HG03095 (cell line): ENCODE measurements around the gene AMBP.
"Not testable (repeated sequence)": the region's sequence is repeated elsewhere in the genome, so short reads cannot be mapped to it uniquely, and the experiment has no call there.

ENCODE experiments used
- ATAC-seq: cut with Tn5 transposase; IDR thresholded peaks from one replicate; pipeline ENCODE4 v1.9.1; 2021; ENCODE audit warnings: moderate library complexity; ENCODE audit not compliant: unreplicated experiment

Gene AMBP

GRCh38 chr9:114093031-114093471, 15.0 kb upstream of the AMBP start:
- ATAC-seq = no peak

- ATAC-seq = no peak
These were observed 14.2 kb upstream of the AMBP start for GRCh38 chr9:114092336-114092735.

GRCh38 chr9:114091711-114092110, 13.6 kb upstream of the AMBP start:
- ATAC-seq = no peak

- ATAC-seq = no peak
These were observed 12.7 kb upstream of the AMBP start for GRCh38 chr9:114090798-114091197.

- ATAC-seq = no peak
These were observed 11.2 kb upstream of the AMBP start for GRCh38 chr9:114089206-114089840.

GRCh38 chr9:114088571-114089170, 10.6 kb upstream of the AMBP start:
- no peak for ATAC-seq

- ATAC-seq = no peak
These were observed 9.6 kb upstream of the AMBP start for GRCh38 chr9:114087721-114088120.

- no peak for ATAC-seq
These were observed 8.5 kb upstream of the AMBP start for GRCh38 chr9:114086607-114087006.

- ATAC-seq = no peak
These were observed 7.9 kb upstream of the AMBP start for GRCh38 chr9:114086009-114086408.

- no peak for ATAC-seq
These were observed 7.3 kb upstream of the AMBP start for GRCh38 chr9:114085387-114085789.

GRCh38 chr9:114084282-114085073, 6.4 kb upstream of the AMBP start:
- ATAC-seq = no peak

GRCh38 chr9:114083666-114084065, 5.6 kb upstream of the AMBP start:
- ATAC-seq = no peak

GRCh38 chr9:114082763-114083412, 4.8 kb upstream of the AMBP start:
- ATAC-seq = not testable (repeated sequence)

- ATAC-seq = peak; percentile 77
These were observed 4.1 kb upstream of the AMBP start for GRCh38 chr9:114082017-114082762.

GRCh38 chr9:114081441-114082016, 3.4 kb upstream of the AMBP start:
- ATAC-seq = no peak

- no peak for ATAC-seq
These were observed 2.8 kb upstream of the AMBP start for GRCh38 chr9:114080773-114081440.

- no peak for ATAC-seq
These were observed 2.2 kb upstream of the AMBP start for GRCh38 chr9:114080195-114080772.

- no peak for ATAC-seq
These were observed 669 bp upstream of the AMBP start for GRCh38 chr9:114078781-114079156.

- no peak for ATAC-seq
These were observed 800 bp downstream of the AMBP start for GRCh38 chr9:114077162-114077837.
